ENCODE measurements around the gene SLAIN2. TPM values are rescaled to one million over a fixed set of nuclear protein-coding genes. Genes with fewer than 3 reads are reported as not detected.
"Not testable (repeated sequence)": the region's sequence is repeated elsewhere in the genome, so short reads cannot be mapped to it uniquely, and the experiment has no call there.

SLAIN2 gene
- total RNA-seq: 91.6 TPM
- long read RNA-seq, full-length matches to known transcripts: 46 of 103 reads
- long read RNA-seq, partial matches to known transcripts: 13 of 103 reads
- long read RNA-seq, other reads (novel, unspliced or antisense): 44 of 103 reads

DNA sequence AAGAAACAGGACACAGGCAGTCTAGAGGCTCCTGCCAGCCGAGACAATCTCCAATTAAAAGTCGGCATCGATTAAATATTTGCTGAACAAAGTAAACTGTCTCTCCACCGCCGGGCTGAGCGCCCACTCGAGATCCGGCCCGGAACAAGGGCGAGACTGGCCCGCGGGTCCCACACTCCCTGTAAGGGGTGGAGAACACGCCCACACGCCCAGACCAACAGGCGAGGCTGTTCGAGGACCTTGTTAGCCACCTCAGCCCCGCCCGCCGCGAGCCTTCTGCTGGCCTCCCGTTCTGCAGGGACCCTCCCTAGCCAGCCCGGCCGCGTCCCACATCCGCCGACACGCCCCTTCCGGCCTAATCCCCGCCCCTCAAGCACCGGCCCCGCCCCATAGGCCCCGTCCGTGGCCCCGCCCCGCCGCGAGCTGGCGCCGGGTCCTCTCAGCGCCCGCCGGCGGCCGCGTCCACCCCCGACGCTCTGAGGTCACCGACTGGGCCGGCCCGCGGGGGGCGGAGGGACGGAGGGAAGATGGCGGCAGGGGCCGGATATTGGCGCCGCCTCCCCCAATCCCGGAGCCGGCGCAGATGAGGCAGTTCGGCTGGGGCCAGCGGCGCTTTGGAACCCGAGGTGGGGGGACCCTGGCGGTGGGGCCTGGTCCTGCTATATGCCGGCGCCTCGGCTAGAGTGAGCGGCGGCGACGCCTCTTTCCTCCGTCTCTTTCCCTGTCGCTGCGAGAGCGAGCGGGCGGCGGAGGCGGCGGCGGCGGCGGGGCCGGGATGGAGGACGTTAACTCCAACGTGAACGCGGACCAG lies at the start of gene SLAIN2:
Gene SLAIN2, plus strand, starts transcription at position 565 of the 811 bp plus-strand sequence. Its CDS starts 211 bp downstream, at position 776.
- H3K27ac ChIP-seq: peak within 1 kb of the TSS; percentile 99
- H3K4me3 ChIP-seq: peak within 1 kb of the TSS; percentile 96
- DNase-seq (peak; percentile 100), ATAC-seq (peak; percentile 94 to 97)
- H3K4me1 ChIP-seq: peaks cover 39% of the 10 kb centered on the region
- TF ChIP-seq, protein P1, sequence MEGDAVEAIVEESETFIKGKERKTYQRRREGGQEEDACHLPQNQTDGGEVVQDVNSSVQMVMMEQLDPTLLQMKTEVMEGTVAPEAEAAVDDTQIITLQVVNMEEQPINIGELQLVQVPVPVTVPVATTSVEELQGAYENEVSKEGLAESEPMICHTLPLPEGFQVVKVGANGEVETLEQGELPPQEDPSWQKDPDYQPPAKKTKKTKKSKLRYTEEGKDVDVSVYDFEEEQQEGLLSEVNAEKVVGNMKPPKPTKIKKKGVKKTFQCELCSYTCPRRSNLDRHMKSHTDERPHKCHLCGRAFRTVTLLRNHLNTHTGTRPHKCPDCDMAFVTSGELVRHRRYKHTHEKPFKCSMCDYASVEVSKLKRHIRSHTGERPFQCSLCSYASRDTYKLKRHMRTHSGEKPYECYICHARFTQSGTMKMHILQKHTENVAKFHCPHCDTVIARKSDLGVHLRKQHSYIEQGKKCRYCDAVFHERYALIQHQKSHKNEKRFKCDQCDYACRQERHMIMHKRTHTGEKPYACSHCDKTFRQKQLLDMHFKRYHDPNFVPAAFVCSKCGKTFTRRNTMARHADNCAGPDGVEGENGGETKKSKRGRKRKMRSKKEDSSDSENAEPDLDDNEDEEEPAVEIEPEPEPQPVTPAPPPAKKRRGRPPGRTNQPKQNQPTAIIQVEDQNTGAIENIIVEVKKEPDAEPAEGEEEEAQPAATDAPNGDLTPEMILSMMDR (IDR thresholded peaks at IDR 0.05): peak; percentile 42
- no peaks in the 10 kb centered on the region for H3K36me3 ChIP-seq
- H3K27me3 ChIP-seq (ENCODE audit: low read depth): no peaks in the 10 kb centered on the region
- intact Hi-C loops (cut with DNase I): no loop called here
- no peaks in the 10 kb centered on the region for H3K9me3 ChIP-seq

DNA sequence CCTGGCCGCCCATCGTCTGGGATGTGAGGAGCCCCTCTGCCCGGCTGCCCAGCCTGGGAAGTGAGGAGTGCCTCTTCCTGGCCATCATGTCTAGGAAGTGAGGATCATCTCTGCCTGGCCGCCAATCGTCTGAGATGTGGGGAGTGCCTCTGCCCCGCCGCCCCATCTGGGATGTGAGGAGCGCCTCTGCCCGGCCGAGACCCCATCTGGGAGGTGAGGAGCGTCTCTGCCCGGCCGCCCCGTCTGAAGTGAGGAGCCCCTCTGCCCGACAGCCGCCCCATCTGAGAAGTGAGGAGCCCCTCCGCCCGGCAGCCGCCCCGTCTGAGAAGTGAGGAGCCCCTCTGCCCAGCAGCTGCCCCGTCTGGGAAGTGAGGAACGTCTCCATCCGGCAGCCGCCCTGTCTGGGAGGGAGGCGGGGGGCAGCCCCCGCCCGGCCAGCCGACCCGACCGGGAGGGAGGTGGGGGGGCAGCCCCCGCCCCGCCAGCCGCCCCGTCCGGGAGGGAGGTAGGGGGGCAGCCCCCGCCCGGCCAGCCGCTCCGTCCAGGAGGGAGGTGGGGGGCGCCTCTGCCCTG lies 49.0 kb upstream of the SLAIN2 start:
- H3K4me1 ChIP-seq; H3K27ac ChIP-seq; H3K27me3 ChIP-seq (ENCODE audit: low read depth); intact Hi-C loops (cut with DNase I); H3K4me3 ChIP-seq; DNase-seq; H3K36me3 ChIP-seq; ATAC-seq; H3K9me3 ChIP-seq: not testable (repeated sequence)

DNA sequence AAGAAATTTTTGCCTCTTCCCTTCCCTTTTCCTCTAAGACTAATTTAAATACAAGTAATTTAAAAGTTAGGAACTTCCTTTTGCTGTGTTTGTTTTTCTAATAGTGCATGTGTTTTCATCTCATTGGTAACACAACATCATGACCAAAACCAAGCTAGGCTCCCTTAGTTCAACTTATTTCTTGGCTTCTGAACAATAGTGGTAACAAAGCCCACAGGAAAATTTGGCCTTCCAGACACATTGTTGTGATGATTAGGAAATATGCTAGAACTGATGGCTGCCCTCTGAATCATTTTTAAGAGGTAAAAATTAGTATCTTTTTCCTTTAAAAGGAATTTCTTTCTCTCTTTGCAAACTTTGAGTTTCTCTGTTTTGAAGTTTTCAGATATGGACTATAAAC lies 46.2 kb upstream of the SLAIN2 start:
- Histone ChIP-seq H3K27me3 (ENCODE audit: low read depth) (no peaks in the 10 kb centered on the region), H3K4me3 (no peak overlapping the region), H3K27ac (no peak overlapping the region), H3K9me3 (no peaks in the 10 kb centered on the region), H3K36me3 (no peaks in the 10 kb centered on the region), H3K4me1 (no peaks in the 10 kb centered on the region)
- no peak for ATAC-seq
- TF ChIP-seq, protein P1 (IDR thresholded peaks at IDR 0.05): no peak
- intact Hi-C loops (cut with DNase I): no loop called here
- no peak for DNase-seq

DNA sequence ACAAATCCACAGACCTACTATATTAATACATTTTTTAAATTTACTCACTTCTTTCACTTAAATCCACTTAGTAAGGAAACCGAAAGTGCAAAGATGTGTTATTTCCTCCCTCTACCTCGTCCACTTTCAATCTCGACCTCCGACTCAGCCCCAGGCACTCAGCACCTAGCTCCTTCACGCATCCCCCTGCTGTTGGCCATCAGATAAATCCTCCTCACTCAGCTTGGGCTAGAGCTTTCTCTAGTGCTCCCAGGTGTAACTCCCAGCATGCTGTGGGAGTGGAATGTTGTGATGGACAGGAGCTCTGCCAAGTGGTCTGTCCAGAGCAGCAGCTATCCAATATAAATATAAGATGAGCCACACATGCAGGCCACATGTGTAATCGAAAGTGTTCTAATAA lies 45.0 kb upstream of the SLAIN2 start:
- no peak overlapping the region for H3K4me3 ChIP-seq
- no peaks in the 10 kb centered on the region for H3K27me3 ChIP-seq (ENCODE audit: low read depth)
- H3K4me1 ChIP-seq: no peaks in the 10 kb centered on the region
- DNase-seq: no peak
- H3K9me3 ChIP-seq: no peaks in the 10 kb centered on the region
- no peak for ATAC-seq
- TF ChIP-seq, protein P1 (IDR thresholded peaks at IDR 0.05): no peak
- no peaks in the 10 kb centered on the region for H3K36me3 ChIP-seq
- intact Hi-C loops (cut with DNase I): no loop called here
- no peak overlapping the region for H3K27ac ChIP-seq

DNA sequence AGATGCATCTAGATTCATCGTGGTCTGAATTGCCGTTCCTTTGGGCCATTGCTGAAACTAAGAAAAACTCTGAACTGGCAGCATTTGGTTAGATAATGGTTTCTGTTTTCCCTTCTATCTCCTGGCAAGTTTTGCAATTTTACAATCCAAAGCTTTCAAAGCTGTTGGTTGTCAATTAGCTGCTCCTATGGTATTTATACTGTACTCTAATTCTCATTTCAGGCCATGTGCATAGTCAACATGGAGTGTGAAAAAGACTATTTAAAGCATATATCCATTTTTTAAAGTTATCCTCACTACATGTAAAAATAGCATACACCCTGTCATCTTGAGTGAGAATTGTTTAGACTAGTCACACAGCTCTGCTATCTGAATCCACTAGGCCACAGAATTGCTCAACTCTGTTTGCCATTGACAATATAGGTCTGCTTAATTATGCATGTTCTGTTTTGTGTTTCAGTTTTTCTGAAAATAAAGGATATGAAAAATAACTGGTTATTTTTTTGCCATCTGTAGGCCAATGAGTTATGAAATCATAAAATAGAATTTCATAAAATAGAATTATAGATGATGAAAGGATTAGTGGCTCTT lies 44.0 kb upstream of the SLAIN2 start:
- no peak for DNase-seq
- Histone ChIP-seq H3K27me3 (ENCODE audit: low read depth) (no peaks in the 10 kb centered on the region), H3K4me3 (no peak overlapping the region), H3K4me1 (no peaks in the 10 kb centered on the region), H3K27ac (no peak overlapping the region), H3K36me3 (no peaks in the 10 kb centered on the region), H3K9me3 (no peaks in the 10 kb centered on the region)
- intact Hi-C loops (cut with DNase I): no loop called here
- ATAC-seq: no peak
- TF ChIP-seq, protein P1 (IDR thresholded peaks at IDR 0.05): no peak
